ENCODE measurements around the gene OR10H1. TPM values are rescaled to one million over a fixed set of nuclear protein-coding genes. Genes with fewer than 3 reads are reported as not detected.

The OR10H1 gene
- total RNA-seq, 1 donor from 2014 or later: not detected

DNA sequence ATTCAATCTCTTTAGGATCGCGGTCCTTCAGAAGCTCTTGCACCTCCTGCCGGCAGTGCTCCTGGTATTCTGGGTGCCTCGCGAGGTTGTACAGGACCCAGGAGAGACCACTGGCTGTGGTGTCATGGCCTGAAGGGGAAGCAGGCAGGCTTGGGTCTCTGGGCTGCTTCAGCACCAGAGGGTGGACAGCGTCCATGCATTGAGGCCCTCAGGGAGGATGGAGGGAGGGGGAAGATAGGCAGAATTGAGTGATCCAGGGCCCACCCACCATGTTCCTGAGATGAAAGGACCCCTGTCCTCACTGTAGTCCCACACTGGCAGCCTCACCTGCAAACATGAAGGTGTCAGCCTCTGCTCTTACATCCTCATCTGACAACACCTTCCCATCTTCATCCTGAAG is 45.9 kb downstream of the OR10H1 start:
- Histone ChIP-seq H3K79me2 (ENCODE audit: insufficient read depth, low read length) (no peaks in the 10 kb centered on the region), H3K36me3 (ENCODE audit: insufficient read depth, low read length) (no peaks in the 10 kb centered on the region), H4K20me1 (ENCODE audit: insufficient read depth, low read length) (no peaks in the 10 kb centered on the region), H3K27me3 (ENCODE audit: insufficient read depth, low read length) (no peaks in the 10 kb centered on the region), H3K9ac (ENCODE audit: low read length) (no peak overlapping the region), H3K4me1 (ENCODE audit: insufficient read depth, low read length) (no peaks in the 10 kb centered on the region), H3K27ac (ENCODE audit: low read depth, low read length) (no peak overlapping the region), H2AFZ (ENCODE audit: low read depth, low read length) (no peak overlapping the region), H3K4me2 (ENCODE audit: low read length) (no peak overlapping the region), H3K9me3 (ENCODE audit: insufficient read depth, low read depth, low read length) (peaks cover 4% of the 10 kb centered on the region), H3K4me3 (ENCODE audit: insufficient read depth, low read depth, low read length) (no peak overlapping the region)
- Mint-ChIP-seq H3K4me1 (ENCODE audit: low read depth, unreplicated experiment) (no peaks in the 10 kb centered on the region), H3K27me3 (ENCODE audit: low read depth, unreplicated experiment) (no peaks in the 10 kb centered on the region), H3K36me3 (ENCODE audit: low read depth, unreplicated experiment) (no peaks in the 10 kb centered on the region), H3K4me3 (ENCODE audit: unreplicated experiment) (no peak overlapping the region), H3K9me3 (ENCODE audit: unreplicated experiment) (peaks cover 19% of the 10 kb centered on the region), H3K27ac (ENCODE audit: unreplicated experiment) (no peak overlapping the region)
- DNase-seq (ENCODE audit: low read depth) (no peak), FAIRE-seq (no peak)
- TF ChIP-seq, protein P1, sequence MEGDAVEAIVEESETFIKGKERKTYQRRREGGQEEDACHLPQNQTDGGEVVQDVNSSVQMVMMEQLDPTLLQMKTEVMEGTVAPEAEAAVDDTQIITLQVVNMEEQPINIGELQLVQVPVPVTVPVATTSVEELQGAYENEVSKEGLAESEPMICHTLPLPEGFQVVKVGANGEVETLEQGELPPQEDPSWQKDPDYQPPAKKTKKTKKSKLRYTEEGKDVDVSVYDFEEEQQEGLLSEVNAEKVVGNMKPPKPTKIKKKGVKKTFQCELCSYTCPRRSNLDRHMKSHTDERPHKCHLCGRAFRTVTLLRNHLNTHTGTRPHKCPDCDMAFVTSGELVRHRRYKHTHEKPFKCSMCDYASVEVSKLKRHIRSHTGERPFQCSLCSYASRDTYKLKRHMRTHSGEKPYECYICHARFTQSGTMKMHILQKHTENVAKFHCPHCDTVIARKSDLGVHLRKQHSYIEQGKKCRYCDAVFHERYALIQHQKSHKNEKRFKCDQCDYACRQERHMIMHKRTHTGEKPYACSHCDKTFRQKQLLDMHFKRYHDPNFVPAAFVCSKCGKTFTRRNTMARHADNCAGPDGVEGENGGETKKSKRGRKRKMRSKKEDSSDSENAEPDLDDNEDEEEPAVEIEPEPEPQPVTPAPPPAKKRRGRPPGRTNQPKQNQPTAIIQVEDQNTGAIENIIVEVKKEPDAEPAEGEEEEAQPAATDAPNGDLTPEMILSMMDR (IDR thresholded peaks at IDR 0.05; ENCODE audit: insufficient read depth, low read depth, low read length): no peak
- no peak for TF ChIP-seq EZH2 (IDR thresholded peaks at IDR 0.05; ENCODE audit: insufficient read depth, low read length)

- Histone ChIP-seq H3K27ac (ENCODE audit: low read depth, low read length) (no peak overlapping the region), H3K4me3 (ENCODE audit: insufficient read depth, low read depth, low read length) (no peak overlapping the region), H3K79me2 (ENCODE audit: insufficient read depth, low read length) (no peaks in the 10 kb centered on the region), H3K36me3 (ENCODE audit: insufficient read depth, low read length) (no peaks in the 10 kb centered on the region), H2AFZ (ENCODE audit: low read depth, low read length) (no peak overlapping the region), H3K9me3 (ENCODE audit: insufficient read depth, low read depth, low read length) (peaks cover 11% of the 10 kb centered on the region), H3K4me2 (ENCODE audit: low read length) (no peak overlapping the region), H3K4me1 (ENCODE audit: insufficient read depth, low read length) (no peaks in the 10 kb centered on the region), H3K9ac (ENCODE audit: low read length) (no peak overlapping the region), H3K27me3 (ENCODE audit: insufficient read depth, low read length) (no peaks in the 10 kb centered on the region), H4K20me1 (ENCODE audit: insufficient read depth, low read length) (no peaks in the 10 kb centered on the region)
- H3K4me3 Mint-ChIP-seq (ENCODE audit: unreplicated experiment): no peak overlapping the region
- TF ChIP-seq, protein P1 (IDR thresholded peaks at IDR 0.05; ENCODE audit: insufficient read depth, low read depth, low read length): no peak
- TF ChIP-seq EZH2 (IDR thresholded peaks at IDR 0.05; ENCODE audit: insufficient read depth, low read length): no peak
- DNase-seq (ENCODE audit: low read depth) (no peak), FAIRE-seq (no peak)
- H3K36me3 Mint-ChIP-seq (ENCODE audit: low read depth, unreplicated experiment): no peaks in the 10 kb centered on the region
- no peaks in the 10 kb centered on the region for H3K27me3 Mint-ChIP-seq (ENCODE audit: low read depth, unreplicated experiment)
- no peaks in the 10 kb centered on the region for H3K4me1 Mint-ChIP-seq (ENCODE audit: low read depth, unreplicated experiment)
- no peak overlapping the region for H3K27ac Mint-ChIP-seq (ENCODE audit: unreplicated experiment)
- peaks cover 5% of the 10 kb centered on the region for H3K9me3 Mint-ChIP-seq (ENCODE audit: unreplicated experiment)
Observed at GRCh38 chr19:15759962-15760565, 55.4 kb downstream of the OR10H1 start.

DNA sequence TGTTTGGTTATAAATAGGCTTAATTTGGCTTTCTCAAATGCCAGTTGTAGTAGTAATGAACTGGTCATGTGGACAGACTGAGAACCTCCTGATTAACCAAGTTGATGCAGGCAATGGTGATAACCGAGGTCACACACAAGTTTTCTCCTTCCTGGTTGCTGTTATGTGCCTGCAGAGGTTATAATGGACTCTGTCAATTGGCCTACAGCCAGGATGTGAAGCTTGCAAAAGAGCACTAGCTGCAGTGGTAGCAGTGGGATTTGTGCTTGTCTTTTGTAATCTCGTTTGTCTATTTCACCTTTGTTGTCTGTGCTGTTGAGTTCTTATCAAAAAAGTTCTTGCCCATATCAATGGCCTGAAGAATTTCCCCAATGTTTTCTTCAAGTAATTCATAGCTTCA is 57.1 kb downstream of the OR10H1 start:
- no peaks in the 10 kb centered on the region for H3K27me3 ChIP-seq (ENCODE audit: insufficient read depth, low read length)
- no peaks in the 10 kb centered on the region for H3K36me3 Mint-ChIP-seq (ENCODE audit: low read depth, unreplicated experiment)
- H2AFZ ChIP-seq (ENCODE audit: low read depth, low read length): no peak overlapping the region
- no peaks in the 10 kb centered on the region for H3K36me3 ChIP-seq (ENCODE audit: insufficient read depth, low read length)
- no peak overlapping the region for H3K4me2 ChIP-seq (ENCODE audit: low read length)
- TF ChIP-seq, protein P1 (IDR thresholded peaks at IDR 0.05; ENCODE audit: insufficient read depth, low read depth, low read length): no peak
- no peak for TF ChIP-seq EZH2 (IDR thresholded peaks at IDR 0.05; ENCODE audit: insufficient read depth, low read length)
- peaks cover 11% of the 10 kb centered on the region for H3K9me3 ChIP-seq (ENCODE audit: insufficient read depth, low read depth, low read length)
- DNase-seq (ENCODE audit: low read depth) (no peak), FAIRE-seq (no peak)
- no peak overlapping the region for H3K4me3 Mint-ChIP-seq (ENCODE audit: unreplicated experiment)
- no peak overlapping the region for H3K9ac ChIP-seq (ENCODE audit: low read length)
- no peaks in the 10 kb centered on the region for H3K27me3 Mint-ChIP-seq (ENCODE audit: low read depth, unreplicated experiment)
- no peak overlapping the region for H3K27ac Mint-ChIP-seq (ENCODE audit: unreplicated experiment)
- no peaks in the 10 kb centered on the region for H3K79me2 ChIP-seq (ENCODE audit: insufficient read depth, low read length)
- H3K4me1 ChIP-seq (ENCODE audit: insufficient read depth, low read length): no peaks in the 10 kb centered on the region
- H3K4me3 ChIP-seq (ENCODE audit: insufficient read depth, low read depth, low read length): no peak overlapping the region
- no peak overlapping the region for H3K27ac ChIP-seq (ENCODE audit: low read depth, low read length)
- H4K20me1 ChIP-seq (ENCODE audit: insufficient read depth, low read length): no peaks in the 10 kb centered on the region
- no peaks in the 10 kb centered on the region for H3K4me1 Mint-ChIP-seq (ENCODE audit: low read depth, unreplicated experiment)
- peaks cover 5% of the 10 kb centered on the region for H3K9me3 Mint-ChIP-seq (ENCODE audit: unreplicated experiment)

All from astrocyte (in vitro differentiated cells and primary cell).